Muscle of arm (tissue), 12 donors: Measurements from ENCODE around the gene IL12A. TPM values are rescaled to one million over a fixed set of nuclear protein-coding genes. Genes with fewer than 3 reads are reported as not detected.

Experiments
- DNase-seq: peaks from one replicate; pipeline ENCODE4 v3.0.0-alpha.2; 2013
- polyA plus RNA-seq, 12 donors: library from polyadenylated mRNA; unstranded; fragments of 120-200 nt; gene quantifications; one replicate each; pipeline ENCODE4 v1.2.1, GENCODE V29; 2013; ENCODE audit not compliant: insufficient read length in 12 of 12

Gene IL12A
- polyA plus RNA-seq, 12 donors, result 0.35 to 1.2 (median 0.70) TPM; not detected in 3

- no peak for DNase-seq
Measured at GRCh38 chr3:159989973-159990846, 1.6 kb downstream of the IL12A start.

GRCh38 chr3:159991591-159991990 is 3.0 kb downstream of the IL12A start:
- no peak for DNase-seq

- DNase-seq, result no peak
Measured at GRCh38 chr3:159992589-159992988, 4.0 kb downstream of the IL12A start.

DNA sequence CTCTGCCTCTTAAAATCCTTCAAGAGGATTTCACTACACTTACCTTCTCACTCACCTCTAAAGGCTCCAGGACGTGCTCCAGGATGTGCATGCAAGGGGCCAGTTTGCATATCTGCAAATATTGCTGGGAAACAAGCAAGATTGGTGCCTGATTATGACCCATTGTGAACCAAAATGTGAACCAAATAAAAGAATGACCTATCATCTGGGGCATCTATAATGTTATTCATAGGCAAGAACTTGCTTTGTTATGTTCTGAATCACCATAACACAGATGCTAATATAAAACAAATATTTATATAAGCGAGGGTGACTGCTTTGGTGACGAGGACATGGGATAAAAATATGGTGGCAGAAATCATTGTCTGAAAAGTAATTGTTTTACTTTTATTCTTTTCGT is 5.5 kb downstream of the IL12A start:
- no peak for DNase-seq

- no peak for DNase-seq
Measured at GRCh38 chr3:159995091-159995490, 6.5 kb downstream of the IL12A start.

GRCh38 chr3:159996018-159996417 is 7.4 kb downstream of the IL12A start:
- DNase-seq, result no peak

DNA sequence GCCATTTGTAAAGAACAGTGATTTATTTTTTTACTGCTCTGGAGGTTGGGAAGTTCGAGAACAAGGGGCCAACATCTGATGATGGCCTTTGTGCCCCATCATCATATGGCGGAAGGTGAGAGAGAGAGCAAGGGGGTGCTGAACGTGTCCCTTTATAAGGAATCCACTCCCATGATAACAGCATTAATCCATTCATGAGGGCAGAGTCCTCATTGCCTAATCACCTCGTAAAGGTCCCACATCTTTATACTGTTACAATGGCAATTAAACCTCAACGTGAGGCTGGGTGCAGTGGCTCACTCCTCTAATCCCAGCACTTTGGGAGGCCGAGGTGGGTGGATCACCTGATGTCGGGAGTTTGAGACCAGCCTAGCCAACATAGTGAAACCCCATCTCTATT is 8.3 kb downstream of the IL12A start:
- no peak for DNase-seq

- DNase-seq, result no peak
Measured at GRCh38 chr3:160001148-160001760, 12.6 kb downstream of the IL12A start.

DNA sequence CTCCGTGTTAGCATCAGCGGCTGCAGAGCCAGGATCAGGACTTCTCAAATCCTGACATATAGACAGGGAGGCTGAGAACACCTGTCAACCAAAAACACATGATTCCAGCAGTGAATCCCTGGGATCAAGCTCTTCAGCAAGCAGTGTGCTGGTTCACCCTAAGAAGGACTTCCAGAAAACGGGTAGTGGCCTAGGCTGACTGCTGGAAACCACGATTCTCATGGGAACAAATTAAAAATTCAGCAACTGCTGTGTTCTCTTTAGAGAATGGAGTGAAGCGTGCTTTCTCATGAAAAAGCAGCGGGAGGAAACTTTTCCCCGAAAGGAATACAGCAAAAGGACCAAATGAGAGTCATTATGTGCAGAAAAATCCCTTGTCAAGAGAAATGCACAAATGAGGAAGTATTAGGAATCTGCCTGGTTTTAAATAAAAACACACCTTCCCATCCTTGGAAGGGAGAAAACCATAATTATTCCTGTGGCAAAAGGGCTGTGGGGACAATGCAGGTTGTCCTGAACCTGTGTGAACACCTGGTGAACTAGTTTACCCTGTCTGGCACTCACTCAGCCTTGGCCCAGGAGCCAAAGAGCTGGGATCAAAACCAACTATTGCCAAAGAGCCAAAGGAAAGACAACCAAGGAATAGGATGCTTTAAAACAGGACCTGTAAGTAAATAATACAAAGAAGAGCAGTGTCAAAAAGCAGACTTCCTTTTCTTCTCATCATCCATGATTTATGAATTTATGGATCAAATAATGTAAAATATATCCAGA is 13.4 kb downstream of the IL12A start:
- no peak for DNase-seq

GRCh38 chr3:160003520-160004128 is 15.0 kb downstream of the IL12A start:
- no peak for DNase-seq

- DNase-seq, result no peak
Measured at GRCh38 chr3:160005004-160005403, 16.4 kb downstream of the IL12A start.

DNA sequence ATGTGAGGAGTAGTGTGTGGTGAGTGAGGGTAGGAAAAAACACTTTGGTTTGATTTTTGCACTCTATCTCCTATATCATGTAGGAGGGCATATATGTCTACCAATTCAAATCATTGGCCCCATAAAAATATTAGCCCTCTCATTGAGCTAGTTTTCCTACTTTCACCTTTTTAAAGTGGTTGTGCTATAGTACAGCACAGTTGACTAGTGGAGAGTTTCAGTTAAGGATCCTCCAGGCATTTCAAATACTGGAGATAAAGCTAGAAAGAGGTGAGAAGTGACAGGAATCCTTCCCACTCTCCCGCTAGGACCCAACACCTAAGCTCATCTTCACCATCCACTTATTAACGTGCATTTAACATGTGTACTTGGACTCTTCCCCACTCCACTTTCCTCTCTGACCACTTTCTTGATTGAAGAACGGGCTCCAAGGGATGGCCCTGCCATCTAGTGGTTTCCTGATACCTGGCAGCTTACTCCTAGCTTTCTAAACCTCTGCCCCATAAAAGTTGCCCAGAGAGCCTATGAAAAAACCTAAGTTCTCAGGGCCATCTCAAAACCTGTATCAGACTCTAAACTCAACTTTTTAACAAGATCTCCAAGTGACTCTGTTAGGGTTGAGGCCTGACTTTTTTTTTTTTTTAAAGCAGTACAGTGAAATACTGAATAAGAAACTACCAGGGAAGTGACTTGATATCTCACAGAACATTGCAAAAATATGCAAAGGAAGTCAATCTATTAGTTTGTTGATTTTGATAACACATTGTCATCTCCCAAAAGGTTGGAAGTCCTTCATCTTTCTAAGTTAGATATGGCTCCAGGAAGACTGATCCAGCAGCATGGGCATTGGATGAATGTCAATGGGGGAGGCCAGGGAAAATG is 17.9 kb downstream of the IL12A start:
- DNase-seq, result peak; percentile 51

DNA sequence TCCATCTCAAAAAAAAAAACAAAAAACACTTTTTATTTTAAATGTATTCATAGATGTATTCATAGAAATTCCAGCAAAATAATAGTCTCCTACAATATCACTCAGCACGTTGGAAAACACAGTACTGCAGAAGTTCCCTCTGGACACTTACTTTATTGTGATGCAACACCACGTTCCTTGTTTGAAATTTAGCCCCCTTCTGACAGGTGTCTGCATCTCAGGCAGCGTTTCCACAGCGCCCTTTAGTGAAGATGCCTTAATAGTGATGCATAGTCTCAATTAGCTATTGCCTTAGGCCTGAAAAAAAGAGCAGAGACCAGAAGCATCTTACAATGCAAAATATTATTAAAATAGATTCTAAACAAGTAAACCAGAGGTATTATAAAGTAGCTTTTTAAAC is 20.3 kb downstream of the IL12A start:
- no peak for DNase-seq

DNA sequence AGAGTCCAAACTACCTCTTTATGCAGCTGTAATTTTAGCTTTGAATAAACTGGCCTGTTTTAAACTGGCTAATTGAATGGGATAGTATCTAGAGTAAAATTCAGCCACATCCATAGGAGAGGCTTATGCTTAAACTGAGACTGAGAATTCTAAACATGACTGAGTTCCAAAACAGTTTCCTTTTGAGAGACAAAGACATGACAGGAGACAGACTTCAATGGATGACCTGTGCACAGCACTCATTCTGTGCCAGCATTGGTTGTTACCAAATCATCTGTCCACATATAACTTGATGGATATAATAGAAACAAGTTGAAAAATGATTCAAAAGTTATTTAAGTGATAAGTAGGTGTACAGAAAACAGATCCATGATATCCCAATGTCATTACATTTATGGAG is 20.9 kb downstream of the IL12A start:
- no peak for DNase-seq

DNA sequence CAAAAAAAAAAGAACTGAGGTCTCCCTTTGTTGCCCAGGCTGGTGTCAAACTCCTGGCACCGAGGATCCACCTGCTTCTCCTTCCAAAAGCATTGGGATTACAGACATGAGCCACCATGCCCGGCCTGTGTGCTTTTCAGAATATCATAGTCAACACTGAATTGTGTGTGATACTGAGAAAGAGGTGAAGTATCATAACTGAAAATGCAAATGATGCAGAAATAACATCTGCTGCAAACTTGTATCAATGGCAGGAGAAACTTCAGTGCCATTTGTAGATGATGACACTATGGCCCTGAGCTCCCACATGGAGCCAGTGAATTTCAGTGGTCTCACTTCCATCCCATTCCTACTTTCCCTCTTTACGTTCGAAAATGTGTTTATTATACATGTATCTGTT is 21.9 kb downstream of the IL12A start:
- DNase-seq, result no peak

DNA sequence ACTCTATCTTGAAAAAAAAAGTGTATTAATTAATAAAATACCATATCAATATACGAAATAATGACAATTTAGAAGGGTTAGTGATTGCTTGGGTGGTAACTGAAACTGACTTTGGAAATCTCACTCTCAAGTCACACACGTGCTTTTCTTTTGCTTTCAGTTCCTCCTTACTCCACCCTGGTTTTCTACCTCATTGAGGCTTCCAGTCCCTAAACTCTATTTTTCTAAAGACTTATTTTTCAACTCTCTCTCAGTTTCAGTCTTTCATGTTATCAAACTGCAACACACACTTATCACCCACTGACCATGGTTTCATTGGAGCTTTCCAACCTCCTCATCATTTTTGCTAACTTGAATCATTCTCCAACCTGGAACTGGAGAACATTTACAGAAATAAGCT is 23.5 kb downstream of the IL12A start:
- DNase-seq, result no peak

DNA sequence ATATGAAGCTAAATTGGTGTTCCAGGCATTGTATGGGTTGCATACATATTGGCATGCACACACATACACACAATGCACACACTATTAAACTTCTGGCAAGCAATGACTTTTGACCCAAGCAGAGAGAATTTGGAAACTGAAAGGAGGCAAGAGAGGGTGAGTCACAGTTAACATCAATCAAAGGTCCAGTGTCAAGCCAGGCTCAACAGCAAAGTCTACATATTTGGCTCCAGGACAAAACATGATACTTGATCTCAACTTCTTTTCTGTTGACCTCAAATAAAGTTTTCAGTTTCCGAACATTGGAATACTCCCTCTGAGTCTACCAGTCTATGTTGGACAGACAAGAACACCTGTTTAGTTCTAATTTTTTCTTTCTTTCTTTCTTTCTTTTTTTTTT is 28.3 kb downstream of the IL12A start:
- no peak for DNase-seq

- DNase-seq, result no peak
Measured at GRCh38 chr3:160018959-160019358, 30.3 kb downstream of the IL12A start.

DNA sequence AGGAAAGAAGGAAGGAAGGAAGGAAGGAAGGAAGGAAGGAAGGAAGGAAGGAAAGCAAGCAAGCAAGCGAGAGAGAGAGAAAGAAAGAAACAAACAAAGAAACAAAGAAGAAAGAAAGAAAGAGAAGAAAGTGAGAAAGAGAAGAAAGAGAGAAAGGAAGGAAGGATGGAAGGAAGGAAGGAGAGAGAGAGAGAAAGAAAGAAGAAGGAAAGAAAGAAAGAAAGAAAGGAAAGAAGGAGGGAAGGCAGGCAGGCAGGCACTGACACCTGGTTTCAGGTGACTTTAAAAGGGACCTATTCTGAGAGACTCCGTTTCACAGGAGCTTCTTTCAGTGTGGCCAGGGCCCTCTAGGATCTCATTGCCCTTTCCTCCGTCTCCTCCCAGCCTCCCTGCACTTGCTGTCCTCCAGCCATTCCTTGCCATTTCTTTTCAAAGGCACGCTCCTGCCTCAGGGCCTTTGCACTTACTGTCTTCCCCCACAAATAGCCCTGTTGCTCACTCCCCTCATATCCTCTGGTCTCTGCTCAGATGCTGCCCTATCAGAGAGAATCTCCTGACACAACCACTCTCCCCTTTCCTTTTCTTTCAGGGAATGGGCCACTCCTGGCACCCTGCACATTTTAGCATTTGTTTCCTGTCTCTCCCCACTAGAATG is 31.5 kb downstream of the IL12A start:
- no peak for DNase-seq

DNA sequence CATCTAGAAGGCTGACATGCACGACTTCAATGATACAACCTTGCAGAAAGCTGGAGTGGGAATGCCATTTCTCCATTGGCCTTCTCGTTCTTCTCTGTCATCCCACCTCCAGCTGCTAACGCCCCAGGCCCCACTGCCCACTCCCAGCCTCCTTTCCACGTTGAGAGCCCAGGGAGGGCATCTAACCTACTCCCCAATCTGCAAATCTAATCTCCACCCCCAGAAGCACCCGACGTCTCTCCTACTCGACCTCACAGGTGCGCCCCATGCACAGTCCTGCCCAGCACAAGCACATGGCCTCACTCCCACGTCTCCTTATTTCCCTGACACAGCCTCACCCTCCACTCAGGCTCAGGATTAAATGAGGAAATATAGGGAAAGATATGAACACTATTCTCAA is 33.4 kb downstream of the IL12A start:
- DNase-seq, result no peak

GRCh38 chr3:160023476-160023875 is 34.8 kb downstream of the IL12A start:
- DNase-seq, result no peak
